Sigmoid colon (tissue), 3 donors: Measurements from ENCODE around the gene UNG.

Experiments
- CTCF ChIP-seq, 4 experiments: fragments of 450-650 bp in 3 of 4; fragments of 200-600 bp in 1 of 4; IDR thresholded peaks; one replicate each; pipeline ENCODE4 v1.5.1; 2016 to 2019; ENCODE audit warnings: antibody characterized with exemption in 4 of 4, mild to moderate bottlenecking in 3 of 4, moderate library complexity in 2 of 4
- POLR2A ChIP-seq, 2 donors: fragments of 450-650 bp; IDR thresholded peaks; one replicate each; pipeline ENCODE4 v1.6.1; 2016; ENCODE audit warnings: antibody characterized with exemption in 2 of 2, mild to moderate bottlenecking in 2 of 2, moderate library complexity in 2 of 2

- TF ChIP-seq CTCF (IDR thresholded peaks at IDR 0.05) (no peak), POLR2A (IDR thresholded peaks at IDR 0.05) (no peak)
Observed at GRCh38 chr12:109160433-109160832, 63.0 kb downstream of the UNG start.
